ENCODE results near the gene PIGBOS1.

Gene PIGBOS1

DNA sequence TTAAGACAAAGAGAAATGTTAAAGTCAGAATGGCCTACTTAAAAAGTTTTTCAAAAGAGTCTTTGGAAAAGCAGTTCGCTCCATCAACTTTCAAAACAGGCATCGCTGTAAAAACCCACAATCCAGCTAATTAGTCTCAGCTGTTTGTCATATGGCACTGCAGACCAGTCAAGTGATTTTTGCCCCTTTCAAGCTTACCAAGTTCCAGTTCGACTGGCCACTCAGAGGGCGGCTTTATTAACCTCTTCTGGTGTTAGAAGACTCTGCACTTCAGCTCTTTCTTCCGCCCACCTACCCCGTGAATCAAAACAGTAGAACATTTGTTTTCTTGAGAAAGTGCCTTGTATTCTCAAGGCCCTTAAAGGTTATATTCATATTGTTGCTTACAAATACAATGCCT is 48.6 kb downstream of the PIGBOS1 start:
- Histone ChIP-seq H3K27ac (ENCODE audit: insufficient read depth, low read length, poor library complexity, severe bottlenecking) (no peak overlapping the region), H3K4me3 (ENCODE audit: insufficient read depth, low read depth, low read length, poor library complexity, severe bottlenecking) (no peak overlapping the region), H3K9me3 (ENCODE audit: control insufficient read depth, low read length) (no peaks in the 10 kb centered on the region), H3K36me3 (ENCODE audit: control insufficient read depth, insufficient read depth, low read length) (peaks cover 4% of the 10 kb centered on the region), H3K4me1 (ENCODE audit: control insufficient read depth, insufficient read depth, low read length, poor library complexity, severe bottlenecking) (peaks cover 15% of the 10 kb centered on the region), H3K27me3 (replicated peaks; ENCODE audit: control insufficient read depth, insufficient read depth, low read length, poor library complexity, severe bottlenecking) (no peaks in the 10 kb centered on the region)
- no peak for DNase-seq

DNA sequence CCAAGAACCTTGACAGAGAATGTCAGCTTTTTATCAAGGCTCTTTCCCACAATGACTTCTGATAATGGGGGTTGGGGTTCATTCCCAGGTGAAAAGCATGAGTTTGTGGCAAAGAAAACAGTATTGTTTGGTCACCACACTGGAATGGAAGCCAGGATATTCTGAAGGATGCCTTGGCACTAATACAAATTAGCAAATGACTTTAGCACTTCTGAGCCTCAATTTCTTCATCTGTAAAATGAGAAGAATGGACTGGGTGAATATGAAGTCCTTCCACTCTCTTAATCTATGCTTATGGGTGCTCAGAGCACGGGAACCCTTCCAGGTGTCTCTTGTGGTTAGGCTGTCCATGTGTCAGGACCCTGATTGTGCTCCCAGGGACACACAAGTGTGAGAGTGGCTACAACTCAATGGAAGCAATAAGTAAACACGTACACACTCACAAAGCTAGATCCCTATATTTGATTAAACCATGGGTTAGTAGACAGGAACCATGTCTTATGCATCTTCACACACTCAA is 50.7 kb downstream of the PIGBOS1 start:
- H3K36me3 ChIP-seq (ENCODE audit: control insufficient read depth, insufficient read depth, low read length), result peaks cover 4% of the 10 kb centered on the region
- peak overlapping the region; percentile 76 for H3K27ac ChIP-seq (ENCODE audit: insufficient read depth, low read length, poor library complexity, severe bottlenecking)
- no peaks in the 10 kb centered on the region for H3K27me3 ChIP-seq (replicated peaks; ENCODE audit: control insufficient read depth, insufficient read depth, low read length, poor library complexity, severe bottlenecking)
- no peak overlapping the region for H3K4me3 ChIP-seq (ENCODE audit: insufficient read depth, low read depth, low read length, poor library complexity, severe bottlenecking)
- H3K4me1 ChIP-seq (ENCODE audit: control insufficient read depth, insufficient read depth, low read length, poor library complexity, severe bottlenecking), result peaks cover 15% of the 10 kb centered on the region
- DNase-seq, result no peak
- H3K9me3 ChIP-seq (ENCODE audit: control insufficient read depth, low read length), result no peaks in the 10 kb centered on the region

DNA sequence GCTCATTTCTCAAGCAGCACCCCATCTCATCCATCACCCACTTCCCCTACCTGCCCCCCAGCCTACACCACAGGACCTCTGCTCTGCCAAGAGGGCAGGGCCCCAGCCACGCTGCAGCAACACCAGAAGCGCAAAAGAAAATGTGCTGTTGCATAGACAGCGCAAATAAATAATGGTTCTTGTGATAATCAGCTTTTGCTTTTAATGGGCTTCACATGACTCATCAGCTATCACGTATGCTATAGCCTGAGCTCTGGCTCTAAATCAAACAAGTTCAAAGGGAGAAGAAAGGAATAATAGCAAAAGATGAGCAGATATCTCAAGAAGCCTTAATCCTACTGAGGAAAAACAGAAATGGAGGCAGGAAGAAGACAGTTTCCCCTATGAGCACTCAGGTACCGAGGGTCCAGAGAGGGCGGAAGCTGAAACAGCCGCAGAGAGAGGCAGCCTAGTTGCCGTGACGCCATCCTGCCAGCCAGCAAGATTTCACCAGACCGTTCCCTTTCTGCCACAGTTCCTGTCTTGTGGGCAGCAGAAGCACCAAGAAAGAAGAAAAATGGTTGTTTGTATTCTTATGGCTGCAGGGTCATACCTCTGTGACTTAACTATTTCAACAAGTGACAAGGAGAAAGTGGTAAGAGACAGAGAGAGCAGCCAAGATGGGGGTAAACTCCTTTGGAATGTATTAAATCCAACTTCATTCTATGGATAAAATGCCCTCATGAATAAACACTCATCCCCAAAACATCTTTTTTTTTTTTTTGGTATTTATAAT is 51.3 kb downstream of the PIGBOS1 start:
- Histone ChIP-seq H3K9me3 (ENCODE audit: control insufficient read depth, low read length) (no peaks in the 10 kb centered on the region), H3K4me1 (ENCODE audit: control insufficient read depth, insufficient read depth, low read length, poor library complexity, severe bottlenecking) (peaks cover 15% of the 10 kb centered on the region), H3K27me3 (replicated peaks; ENCODE audit: control insufficient read depth, insufficient read depth, low read length, poor library complexity, severe bottlenecking) (no peaks in the 10 kb centered on the region), H3K27ac (ENCODE audit: insufficient read depth, low read length, poor library complexity, severe bottlenecking) (peak overlapping the region; percentile 76), H3K4me3 (ENCODE audit: insufficient read depth, low read depth, low read length, poor library complexity, severe bottlenecking) (peak overlapping the region; percentile 9), H3K36me3 (ENCODE audit: control insufficient read depth, insufficient read depth, low read length) (peaks cover 4% of the 10 kb centered on the region)
- peak; percentile 62 to 73 (median 65) for DNase-seq

All from effector memory CD4-positive, alpha-beta T cell (primary cell).